Activated CD8-positive, alpha-beta memory T cell treated with anti-CD3 and anti-CD28 coated beads for 48 hours (primary cell): ENCODE measurements around the gene TMPRSS6.

Experiments
- DNase-seq, 3 experiments: peaks; one replicate each; pipeline ENCODE4 v3.0.0-alpha.2; 2020; ENCODE audit warnings: low read depth in 2 of 3, low spot score in 2 of 3

Gene TMPRSS6

DNA sequence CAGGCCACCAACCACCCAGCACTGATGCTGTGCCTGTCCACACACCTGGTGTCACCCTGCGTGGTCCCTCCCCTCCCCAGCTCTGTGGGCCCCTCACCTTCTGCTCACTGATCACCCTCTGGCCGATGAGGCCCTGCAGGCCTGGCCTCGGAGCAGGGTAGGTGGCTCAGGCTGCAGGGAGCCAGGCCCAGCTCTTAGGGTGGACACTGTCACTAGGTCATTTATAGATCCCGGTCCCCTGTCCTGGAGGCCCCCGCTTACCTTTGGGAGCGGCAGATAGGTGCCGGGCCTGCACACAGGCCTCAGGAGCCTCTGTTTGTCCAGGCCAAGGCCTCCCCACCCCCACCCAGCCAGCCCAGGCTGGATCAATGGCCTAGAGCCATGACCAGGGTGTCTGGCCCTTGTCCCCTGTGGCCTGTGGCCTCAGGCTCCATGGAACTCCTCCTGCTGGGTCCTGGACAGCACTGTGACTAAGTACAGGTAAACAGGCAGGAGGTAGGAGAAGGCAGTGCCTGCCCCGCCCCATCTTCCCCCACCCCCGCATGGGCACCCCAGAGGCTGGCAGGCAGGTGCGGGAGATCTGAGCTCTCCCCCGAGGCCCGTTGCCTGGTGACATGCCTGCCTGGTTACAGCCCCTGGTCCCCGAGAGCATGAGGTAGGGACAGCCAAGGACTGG lies at the start of gene TMPRSS6:
Gene TMPRSS6 (minus strand): TSS at position 472 of the 676 bp plus-strand sequence. CDS start 6,296 bp downstream, outside the sequence.
- no peak for DNase-seq

DNA sequence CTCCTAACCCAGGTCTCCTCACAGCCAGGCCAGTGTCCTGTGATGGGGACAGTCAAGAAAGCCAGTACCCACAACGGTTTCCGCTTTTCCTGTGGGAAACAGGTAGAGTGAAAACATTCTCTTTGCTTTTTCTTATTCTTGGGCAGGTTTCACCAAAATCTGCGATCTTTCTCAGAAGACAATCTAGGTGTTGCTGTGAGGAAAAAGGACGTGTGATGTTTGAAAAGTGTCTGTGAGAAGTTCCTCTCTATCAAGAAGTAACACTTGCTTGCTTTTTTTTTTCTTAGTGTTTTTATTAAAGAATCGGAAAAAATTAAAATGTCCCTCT lies 49.4 kb upstream of the TMPRSS6 start:
- no peak for DNase-seq

DNA sequence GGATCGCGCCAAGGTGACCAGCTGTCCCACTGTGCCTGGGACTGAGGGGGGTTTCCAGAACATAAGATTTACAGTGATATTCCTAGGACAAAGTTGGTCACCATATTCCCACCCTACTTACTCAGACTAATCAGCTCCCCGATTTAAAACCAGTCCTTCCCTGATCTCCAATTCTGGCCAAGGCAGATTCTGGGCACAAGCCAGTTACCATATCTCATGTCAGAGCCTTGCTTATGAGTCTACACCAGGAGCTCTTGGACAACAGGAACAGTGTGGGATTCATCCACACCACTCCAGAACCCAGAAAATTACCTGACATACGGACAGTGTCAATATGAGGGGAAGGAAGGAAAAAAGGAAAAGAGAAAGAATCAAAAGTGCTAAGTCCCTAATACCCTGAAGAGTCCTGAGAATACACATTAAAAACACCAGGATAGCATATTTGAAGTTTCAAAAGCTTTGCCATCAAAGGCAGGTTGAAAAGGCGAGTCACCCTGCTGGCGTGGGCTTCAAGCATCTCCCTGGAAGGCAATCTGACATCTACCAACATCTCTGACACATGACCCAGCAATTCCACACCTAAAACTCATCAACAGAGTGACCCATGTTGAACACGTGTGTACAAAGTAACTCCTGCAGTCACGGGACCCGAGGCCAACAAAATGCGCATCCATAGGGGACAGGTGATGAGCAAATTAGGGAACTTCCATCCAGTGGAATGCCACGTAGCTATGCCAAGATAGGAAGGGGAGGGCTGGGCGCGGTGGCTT lies 48.2 kb upstream of the TMPRSS6 start:
- DNase-seq, result no peak

DNA sequence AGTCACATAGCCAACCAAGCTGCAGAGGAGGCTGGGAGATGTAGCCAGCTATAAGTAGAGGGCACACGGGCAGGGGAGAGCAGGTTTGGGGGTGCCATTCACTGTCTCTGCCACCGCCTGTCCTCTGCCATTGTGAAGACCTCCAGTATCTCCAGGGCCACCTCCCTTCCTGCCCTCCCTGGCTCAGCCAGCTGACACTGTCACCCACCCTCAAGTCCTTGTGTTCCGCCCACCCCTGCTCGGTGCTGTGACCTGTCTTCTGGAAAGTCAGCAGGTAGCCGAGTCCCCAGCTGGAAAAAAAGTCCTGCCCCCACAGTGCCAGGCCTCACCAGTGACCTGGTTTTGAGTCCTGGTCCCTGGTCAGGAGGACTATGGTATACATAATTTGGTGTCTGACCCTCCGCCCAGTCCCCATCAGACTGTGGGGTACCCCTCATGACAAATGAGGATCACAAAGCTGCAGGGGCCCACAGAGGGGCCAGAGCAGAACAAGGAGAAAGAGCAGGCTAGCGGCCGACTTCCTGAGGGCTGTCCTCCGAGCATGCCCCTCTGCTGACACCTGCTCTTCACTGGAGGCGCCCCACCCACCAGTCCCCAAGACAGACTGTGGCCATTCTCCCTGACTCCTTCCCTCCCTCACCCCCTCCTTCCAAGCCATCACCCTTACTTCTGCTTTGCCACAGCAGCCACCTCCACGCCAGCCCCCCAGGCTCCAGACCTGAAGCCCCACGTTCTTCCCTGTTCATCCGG lies 47.3 kb upstream of the TMPRSS6 start:
- no peak for DNase-seq

DNA sequence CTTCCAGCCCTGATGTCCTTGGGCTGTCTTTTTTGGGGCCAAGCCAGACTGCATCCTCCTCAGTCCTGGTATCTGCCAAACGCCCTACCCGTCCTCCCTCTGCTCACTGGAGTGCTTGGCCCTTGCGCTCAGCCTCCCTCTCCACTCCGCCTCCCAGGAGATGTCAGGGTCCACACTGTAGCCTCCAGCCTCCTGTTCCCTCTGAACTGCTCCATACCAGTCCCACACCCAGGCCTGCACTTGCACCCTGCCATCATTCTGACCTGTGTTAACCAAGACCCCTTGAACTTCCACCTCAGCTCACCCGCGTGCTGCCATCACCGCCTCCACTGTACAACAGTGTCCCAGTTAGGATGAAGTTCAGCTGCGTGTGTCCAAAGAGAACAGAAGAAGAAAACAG lies 46.5 kb upstream of the TMPRSS6 start:
- no peak for DNase-seq

DNA sequence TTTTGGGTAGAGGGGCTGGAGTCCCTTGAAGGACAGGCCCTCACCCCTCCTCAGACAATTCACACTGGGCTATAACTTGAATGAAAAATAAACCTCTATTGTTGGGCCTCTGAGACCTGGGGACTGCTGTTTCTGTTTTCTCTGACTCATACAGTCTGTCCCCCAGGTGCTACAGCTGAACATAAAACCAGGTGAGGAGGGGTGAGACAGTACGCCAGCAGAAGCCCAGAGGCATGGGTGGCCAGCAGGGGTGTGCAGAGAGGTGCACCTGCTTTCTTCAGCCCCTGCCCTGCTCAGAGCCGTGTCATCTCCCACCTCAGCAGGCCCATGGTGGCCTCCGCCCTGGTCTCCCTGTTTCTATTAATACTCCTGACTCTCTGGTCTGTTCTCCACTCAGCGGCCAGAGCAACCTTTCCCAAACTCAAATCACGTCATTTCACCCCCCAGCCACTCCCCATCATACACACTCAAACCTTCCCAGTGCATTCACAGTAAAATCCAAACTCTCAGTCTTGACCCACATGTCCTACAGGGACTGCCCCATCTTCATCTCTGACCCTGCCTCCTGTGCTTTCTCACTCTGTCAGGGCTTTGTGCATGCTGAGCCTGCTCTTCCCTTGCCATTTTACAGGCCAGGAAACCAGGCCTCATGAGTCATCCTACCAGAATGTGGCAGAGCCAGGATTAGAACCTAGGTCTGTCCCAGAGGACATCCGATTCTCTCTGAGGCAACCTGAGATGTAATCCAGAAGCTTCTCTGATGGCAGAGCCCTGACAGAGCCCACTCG lies 45.6 kb upstream of the TMPRSS6 start:
- no peak for DNase-seq

DNA sequence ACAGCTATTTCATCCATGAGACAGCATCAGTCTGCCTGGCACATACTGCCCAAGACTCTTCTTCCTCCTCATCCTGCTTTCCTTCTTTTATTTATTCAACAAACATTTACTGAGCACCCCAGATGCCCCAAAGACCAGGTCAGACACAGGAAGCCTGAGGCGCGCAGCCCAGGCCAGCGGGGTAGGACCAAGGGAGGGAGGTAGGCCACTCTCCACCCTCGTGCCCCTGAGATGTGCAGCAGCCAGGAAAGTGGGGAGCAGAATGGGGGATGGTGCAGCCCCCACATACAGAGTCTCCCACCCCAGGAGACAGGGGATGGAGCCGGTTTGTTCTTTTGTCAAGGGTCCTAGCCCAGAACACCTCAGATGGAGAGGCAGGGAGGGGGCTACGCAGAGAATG lies 44.4 kb upstream of the TMPRSS6 start:
- DNase-seq, result no peak

DNA sequence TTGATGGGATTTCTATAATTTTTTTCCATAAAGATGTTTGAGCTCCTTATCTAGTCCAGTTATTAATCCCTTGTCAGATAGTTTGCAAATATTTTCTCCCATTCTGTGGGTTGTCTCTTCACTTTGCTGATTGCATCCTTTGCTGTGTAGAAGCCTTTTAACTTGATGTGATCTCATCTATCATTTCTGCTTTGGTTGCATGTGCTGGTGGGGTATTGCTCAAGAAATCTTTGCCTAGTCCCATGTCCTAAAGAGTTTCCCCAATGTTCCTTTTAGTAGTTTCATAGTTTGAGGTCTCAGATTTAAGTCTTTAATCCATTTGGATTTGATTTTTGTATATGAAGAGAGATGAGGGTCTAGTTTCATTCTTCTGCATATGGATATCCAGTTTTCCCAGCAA lies 41.9 kb upstream of the TMPRSS6 start:
- DNase-seq, result no peak

DNA sequence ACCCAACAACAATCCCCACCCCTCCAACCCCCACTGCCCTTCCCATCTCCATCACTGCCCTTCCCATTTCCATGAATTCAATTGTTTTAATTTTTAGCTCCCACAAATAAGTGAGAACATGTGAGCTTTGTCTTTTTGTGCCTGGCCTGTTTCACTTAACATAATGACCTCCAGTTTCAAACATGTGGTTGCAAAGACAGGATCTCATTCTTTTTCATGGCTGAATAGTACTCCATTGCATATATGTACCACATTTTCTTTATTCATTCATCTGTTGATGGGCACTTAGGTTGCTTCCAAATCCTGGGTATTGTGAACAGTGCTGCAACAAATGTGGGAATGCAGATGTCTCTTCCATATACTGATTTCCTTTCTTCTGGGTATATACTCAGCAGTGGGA lies 41.2 kb upstream of the TMPRSS6 start:
- DNase-seq, result no peak

DNA sequence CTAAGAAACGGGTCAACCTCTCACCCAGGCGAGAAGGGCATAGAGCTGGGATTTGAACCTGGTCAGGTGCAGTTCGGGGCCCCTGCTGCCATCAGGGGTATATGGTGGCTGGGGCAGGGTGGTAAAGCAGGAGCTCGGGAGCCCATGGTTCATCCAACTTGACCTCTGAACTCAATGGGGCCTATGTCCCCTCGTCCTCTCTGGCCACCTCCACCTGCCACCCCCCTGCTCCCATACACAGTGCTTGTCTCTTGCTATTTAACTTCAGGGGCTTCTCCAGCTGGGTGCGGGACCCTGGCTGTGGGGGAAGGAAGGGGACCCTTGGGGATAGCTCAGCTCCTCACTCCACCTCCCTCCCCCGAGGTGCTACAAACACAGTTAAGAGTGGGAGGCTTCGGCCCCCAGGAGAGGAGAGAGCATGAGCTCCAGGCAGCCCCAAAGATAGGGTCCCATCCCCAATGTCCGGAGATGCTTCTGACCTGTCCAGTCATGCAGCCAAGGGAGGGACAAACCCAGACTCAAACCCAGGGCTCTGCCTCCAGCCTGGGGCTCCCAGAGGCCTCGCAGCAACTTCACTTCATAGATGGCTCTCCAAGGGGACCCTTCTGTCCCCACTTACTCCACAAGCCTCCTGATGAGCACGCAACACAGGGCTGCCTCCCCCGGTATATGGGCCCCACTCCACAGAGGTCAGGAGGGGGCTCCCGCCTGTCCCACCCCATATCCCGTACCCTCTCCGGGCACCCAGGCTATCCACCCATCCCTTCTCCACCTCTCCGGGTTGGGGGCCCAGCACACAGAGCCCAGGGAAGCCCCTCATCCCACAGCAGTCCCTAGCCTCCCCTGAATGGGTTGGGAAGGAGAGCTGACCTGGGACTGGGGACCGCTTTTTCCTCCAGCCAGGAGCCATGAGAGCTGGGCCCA lies 39.5 kb upstream of the TMPRSS6 start:
- DNase-seq, result no peak

DNA sequence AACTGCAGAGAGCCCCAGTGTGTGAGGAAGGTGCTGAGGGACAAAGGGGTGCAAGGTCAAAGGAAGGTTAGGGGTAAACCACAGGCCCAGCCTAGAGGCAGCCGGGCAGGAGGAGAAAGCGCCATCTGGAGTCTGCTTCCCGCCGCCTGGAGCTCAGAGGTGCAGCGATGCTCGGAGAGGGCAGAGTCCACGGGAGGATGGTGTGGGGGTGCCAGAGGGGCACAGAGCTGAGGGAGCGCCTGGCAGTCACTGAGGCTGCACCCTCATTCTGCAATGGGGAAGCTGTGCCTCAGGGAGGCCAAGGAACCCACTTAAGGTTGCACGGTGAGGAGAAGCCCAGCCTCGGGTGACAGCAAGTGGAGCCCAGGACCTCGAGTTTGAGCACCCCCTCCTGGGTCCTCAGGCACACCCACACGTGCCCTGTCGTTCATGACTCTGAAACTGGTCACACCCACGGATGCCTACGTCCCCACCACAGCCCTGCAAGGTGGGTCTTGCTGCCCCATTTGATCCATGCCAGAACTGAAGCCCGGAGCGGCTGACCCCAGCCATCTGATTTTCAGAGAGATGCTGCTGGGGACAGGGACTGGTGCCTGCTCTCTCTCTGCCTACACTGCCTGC lies 38.6 kb upstream of the TMPRSS6 start:
- DNase-seq, result no peak

DNA sequence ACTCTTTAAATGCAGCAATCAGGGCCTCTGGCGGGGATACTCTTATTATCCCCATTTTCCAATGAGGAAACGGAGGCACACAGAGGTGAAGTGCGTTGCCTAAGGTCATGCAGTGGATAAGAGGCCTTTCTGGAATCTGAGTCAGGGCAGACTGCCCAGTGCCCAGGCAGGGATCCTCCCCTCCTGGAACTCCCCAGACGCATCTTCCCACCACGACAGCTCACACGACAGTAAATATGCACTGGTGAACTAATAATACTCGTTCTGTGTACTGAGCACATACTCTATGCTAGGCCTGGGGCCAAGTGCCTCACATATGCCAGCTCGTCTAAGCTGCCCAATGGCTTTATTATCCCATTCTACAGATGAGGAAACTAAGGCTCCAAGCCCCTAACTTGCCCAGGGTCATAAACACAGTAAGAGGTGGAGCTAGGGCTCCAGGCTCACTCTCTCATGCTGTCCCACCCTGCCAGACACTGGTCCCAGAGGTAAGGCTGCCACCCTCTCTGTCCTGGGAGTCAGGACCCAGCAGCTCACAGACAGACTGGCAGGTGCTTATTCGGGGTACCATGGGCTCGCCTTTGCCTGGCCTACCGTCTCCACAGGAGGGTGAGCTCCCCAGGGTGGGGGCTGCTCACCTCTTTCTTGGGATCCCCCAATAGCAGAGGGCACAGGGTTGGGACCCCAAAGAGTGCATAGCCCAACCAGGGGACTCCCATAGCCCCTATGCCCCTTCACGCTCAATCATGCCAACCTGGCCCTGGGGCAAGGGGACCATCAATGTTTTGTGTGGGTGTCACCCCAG lies 37.9 kb upstream of the TMPRSS6 start:
- no peak for DNase-seq

DNA sequence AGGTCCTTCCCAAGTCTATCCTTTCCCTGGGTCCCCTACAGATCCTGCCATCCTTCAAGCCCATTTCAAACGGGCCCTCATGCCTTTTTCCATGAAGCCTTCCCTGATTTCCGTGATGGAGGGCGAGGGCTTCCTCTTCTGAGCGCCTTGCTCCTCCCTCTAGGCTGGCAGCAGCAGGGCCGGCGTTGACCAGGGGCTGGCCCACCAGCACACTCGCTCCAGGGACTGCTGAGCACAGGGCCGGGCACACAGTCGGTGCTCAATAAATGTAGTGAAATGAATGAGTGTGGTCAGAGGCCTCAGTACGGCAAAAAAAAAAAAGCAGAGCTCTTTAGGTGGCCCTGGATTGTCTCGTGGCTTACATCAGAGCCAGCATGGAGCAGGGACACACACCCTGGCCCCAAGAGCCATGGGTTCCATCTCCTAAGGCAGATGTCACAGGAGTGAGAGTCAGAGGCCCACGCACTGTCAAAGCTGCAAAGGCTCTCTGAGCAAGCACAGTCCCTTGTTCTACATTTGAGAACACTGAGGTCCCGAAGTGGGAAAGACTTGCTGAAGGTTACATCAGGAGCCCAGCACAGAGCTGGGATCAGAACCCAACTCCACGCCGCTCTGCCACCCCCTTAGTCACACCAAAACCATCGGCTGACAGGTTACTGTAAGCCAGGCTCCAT lies 37.1 kb upstream of the TMPRSS6 start:
- DNase-seq, result no peak

DNA sequence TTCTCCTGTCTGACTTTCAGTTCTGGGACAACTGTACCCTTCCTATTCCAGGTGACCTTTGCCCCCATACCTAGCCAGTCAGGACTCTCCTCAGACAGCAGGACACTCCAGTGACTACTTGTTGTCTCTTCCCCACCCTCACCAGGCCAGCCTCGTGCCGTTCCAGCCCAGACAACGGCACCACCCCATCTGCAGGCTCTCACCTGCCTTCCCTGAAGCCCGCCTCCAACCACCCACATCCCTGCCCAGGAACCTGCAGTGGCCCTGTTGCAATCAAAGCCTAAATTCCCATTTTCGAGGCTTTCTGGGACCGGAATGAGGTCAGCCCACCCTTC lies 36.5 kb upstream of the TMPRSS6 start:
- DNase-seq, result no peak

DNA sequence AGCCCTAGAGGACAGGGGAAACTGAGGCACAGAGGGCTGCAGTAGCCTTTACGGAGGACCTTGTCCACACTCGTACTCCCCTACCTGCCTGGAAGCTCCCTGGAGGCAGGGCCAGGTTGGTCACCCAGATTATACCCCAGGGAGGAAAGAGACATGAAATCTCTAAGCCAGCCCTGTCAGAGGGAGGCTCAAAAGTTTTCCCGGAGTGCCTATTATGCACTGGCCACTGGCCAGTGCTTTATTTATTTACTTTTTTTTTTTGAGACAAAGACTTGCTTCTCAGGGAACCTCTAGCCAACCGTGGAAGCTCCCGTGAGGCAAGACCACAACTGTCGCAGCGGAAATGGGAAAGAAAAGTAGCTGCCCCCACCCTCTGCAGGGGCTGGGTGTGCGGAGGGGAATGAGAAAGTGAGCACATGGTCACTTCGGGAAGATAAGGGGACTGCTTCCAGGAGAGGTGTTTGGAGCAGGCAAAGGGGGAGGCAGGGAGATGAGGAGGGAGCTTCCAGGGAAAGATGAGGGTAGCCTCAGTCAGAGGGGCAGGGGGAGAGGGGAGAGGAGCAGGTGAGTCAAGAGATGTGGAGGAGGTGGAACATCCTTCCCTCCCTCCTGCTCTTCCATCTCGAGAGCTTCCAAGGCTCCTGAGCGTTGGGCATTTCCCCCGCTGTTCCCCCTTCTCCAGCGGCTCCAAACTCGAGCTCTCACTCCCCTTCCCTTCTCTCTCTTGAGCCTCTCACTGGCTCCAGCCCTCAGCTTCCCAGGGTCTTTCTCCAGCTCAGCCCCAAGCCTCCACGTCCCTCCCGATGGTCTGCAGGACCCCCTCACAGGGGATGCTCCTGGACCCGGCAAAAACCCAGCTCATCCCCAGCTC lies 35.9 kb upstream of the TMPRSS6 start:
- DNase-seq, result no peak

DNA sequence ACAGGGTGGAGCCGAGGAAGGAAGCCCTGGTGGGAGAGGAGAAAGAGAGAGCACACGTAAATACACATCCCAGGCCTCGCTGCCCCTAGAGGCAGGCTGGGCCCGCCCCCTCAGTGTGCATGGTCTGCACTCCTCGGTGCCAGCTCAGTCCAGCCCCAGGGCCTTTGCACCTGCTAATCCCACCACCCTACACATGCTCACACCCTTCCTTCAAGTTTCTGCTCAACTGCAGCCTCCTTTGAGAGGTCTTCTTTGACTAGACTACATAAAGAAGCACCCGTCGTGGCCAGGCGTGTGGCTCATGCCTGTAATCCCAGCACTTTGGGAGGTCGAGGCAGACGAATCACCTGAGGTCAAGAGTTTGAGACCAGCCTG lies 34.7 kb upstream of the TMPRSS6 start:
- DNase-seq, result no peak

DNA sequence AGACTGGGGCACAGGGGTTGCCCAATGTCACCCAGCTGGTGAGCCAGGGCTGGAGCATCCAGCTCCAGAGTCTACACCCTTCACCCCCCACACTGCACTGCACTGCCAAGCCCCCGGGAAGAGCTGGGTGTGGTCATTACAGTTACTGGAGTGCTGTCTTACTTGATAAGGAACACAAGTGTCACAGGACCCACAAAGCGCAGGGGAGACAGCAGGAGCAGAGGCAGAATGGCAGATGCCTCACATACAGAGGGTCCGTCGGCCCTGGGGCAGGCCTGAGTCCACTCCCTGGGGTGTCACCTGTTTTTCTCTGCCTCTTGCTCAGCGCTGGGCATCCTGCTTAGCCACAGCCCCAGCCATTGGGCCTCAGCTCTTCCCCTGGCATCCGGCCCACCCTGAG lies 32.5 kb upstream of the TMPRSS6 start:
- DNase-seq, result no peak

DNA sequence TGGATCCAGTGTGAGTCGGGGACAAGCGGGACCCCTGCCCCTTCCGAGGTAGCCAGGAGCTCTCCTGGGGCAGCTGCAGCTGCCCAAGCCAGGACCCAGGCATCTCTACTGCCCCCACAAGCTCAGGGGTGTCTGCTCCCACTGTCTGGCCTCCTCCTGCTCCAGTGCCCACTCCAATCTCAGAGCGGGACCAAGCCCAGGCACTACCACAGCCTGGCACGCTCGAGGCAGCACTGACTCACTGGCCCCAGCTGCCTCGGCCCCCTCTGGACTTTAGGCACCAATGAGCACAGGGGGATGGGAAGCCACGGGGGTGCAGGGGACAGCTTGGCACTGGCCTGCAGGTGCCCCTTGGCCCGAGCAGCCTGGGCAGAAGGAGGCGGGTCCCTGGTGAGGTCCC lies 32.0 kb upstream of the TMPRSS6 start:
- DNase-seq, result no peak
